HepG2 (cell line): Measurements from ENCODE around the gene BRCA1. TPM values are rescaled to one million over a fixed set of nuclear protein-coding genes. Genes with fewer than 3 reads are reported as not detected.
A peak's percentile ranks its signal among the peaks of the same experiment; 100 is the strongest.

Experiments used
- ELF3 ChIP-seq: IDR thresholded peaks from 2 replicates; pipeline ENCODE4 v1.6.1; 2016; ENCODE audit warnings: missing genetic modification reagents, missing compliant biosample characterization
- GMEB2 ChIP-seq: IDR thresholded peaks from 2 replicates; pipeline ENCODE4 v1.6.1; 2016; ENCODE audit warnings: missing biosample characterization, missing genetic modification reagents, low read depth
- KLF12 ChIP-seq: sonication (generic); formaldehyde crosslinking; IDR thresholded peaks from 2 replicates; pipeline ENCODE4 v1.4.0; 2020; ENCODE audit warnings: missing genetic modification reagents, borderline replicate concordance
- KMT2B ChIP-seq: IDR thresholded peaks from 2 replicates; pipeline ENCODE4 v1.6.1; 2016; ENCODE audit warnings: missing genetic modification reagents, missing compliant biosample characterization
- MAFF ChIP-seq: IDR thresholded peaks from 2 replicates; pipeline ENCODE4 v1.6.1; 2011; ENCODE audit warnings: low read depth, low read length, improper control_type of control experiment
- MBNL3 ChIP-seq: fragments of 250-450 bp; sonication (Bioruptor Pico); conservative IDR thresholded peaks from 2 replicates; pipeline ENCODE4 v1.8.0; 2022; ENCODE audit warnings: mild to moderate bottlenecking, inconsistent platforms
- NCOA5 ChIP-seq: sonication (generic); formaldehyde crosslinking; IDR thresholded peaks from 2 replicates; pipeline ENCODE4 v1.4.0; 2020; ENCODE audit warnings: missing genetic modification reagents
- NCOR1 ChIP-seq: fragments of 200-600 bp; sonication (generic); IDR thresholded peaks from 2 replicates; pipeline ENCODE4 v1.7.0; 2017; ENCODE audit warnings: antibody characterized with exemption, low read length, borderline replicate concordance
- POGK ChIP-seq: sonication (generic); formaldehyde crosslinking; conservative IDR thresholded peaks from 2 replicates; pipeline ENCODE4 v1.8.0; 2022; ENCODE audit warnings: mild to moderate bottlenecking, moderate library complexity, missing genetic modification reagents
- SAFB2 ChIP-seq: sonication (generic); formaldehyde crosslinking; IDR thresholded peaks from 2 replicates; pipeline ENCODE4 v1.5.1; 2020; ENCODE audit warnings: missing genetic modification reagents, low read depth, mild to moderate bottlenecking, borderline replicate concordance
- SIX4 ChIP-seq: sonication (generic); formaldehyde crosslinking; IDR thresholded peaks from 2 replicates; pipeline ENCODE4 v1.4.0; 2020; ENCODE audit warnings: missing genetic modification reagents
- SUZ12 ChIP-seq: fragments of 150-350 bp; IDR thresholded peaks from 2 replicates; pipeline ENCODE4 v1.6.1; 2014; ENCODE audit warnings: low read depth, low read length
- TFAP4 ChIP-seq: sonication (generic); IDR thresholded peaks from 2 replicates; pipeline ENCODE4 v1.6.1; 2016; ENCODE audit warnings: low read depth, borderline replicate concordance
- ZBTB33 ChIP-seq: sonication (generic); formaldehyde crosslinking; IDR thresholded peaks from 2 replicates; pipeline ENCODE4 v1.4.0; 2020; ENCODE audit warnings: missing genetic modification reagents
- ZBTB49 ChIP-seq: sonication (generic); formaldehyde crosslinking; IDR thresholded peaks from 2 replicates; pipeline ENCODE4 v1.4.0; 2020; ENCODE audit warnings: missing genetic modification reagents, borderline replicate concordance
- ZC3H13 ChIP-seq: sonication (generic); formaldehyde crosslinking; IDR thresholded peaks from 2 replicates; pipeline ENCODE4 v1.8.1; 2023; ENCODE audit warnings: mild to moderate bottlenecking, missing genetic modification reagents, moderate library complexity
- ZNF629 ChIP-seq: sonication (generic); formaldehyde crosslinking; conservative IDR thresholded peaks from 2 replicates; pipeline ENCODE4 v1.5.0; 2020; ENCODE audit warnings: missing genetic modification reagents
- ZNF773 ChIP-seq: sonication (generic); formaldehyde crosslinking; IDR thresholded peaks from 2 replicates; pipeline ENCODE4 v1.4.0; 2020; ENCODE audit warnings: missing genetic modification reagents, borderline replicate concordance
- polyA plus RNA-seq, 8 experiments: library from polyadenylated mRNA; depleted of rRNA in 3 of 8; stranded (reverse) in 7 of 8; unstranded in 1 of 8; fragments of >200 nt; fragmentation: Illumina TruSeq in 4 of 8; extraction: Trizol in 4 of 8; gene quantifications; 2 replicates each; pipeline versions ENCODE4 v1.2.1 to v1.2.3, GENCODE V29; 2011 to 2016; ENCODE audit warnings: low read depth in 4 of 8, missing spikeins in 1 of 8, mixed read lengths in 1 of 8; ENCODE audit not compliant: insufficient read depth in 1 of 8
- total RNA-seq, 5 experiments: library from RNA; depleted of rRNA; stranded (reverse); fragments of >200 nt; fragmentation: Illumina TruSeq; extraction: Trizol; gene quantifications; 2 replicates each; pipeline ENCODE4 v1.2.3, GENCODE V29; 2016; ENCODE audit warnings: low read depth in 1 of 5
- TF ChIP-seq, protein P1 (sequence below): sonication (generic); formaldehyde crosslinking; IDR thresholded peaks from 2 replicates; pipeline ENCODE4 v1.5.1; 2020; ENCODE audit warnings: missing genetic modification reagents, mild to moderate bottlenecking, borderline replicate concordance

The BRCA1 gene
- total and polyA plus RNA-seq, 2 of the 13 experiments (the other 11 are each of a cell fraction or from before 2014, with no cell fraction given), result 13.3 to 37.5 TPM

DNA sequence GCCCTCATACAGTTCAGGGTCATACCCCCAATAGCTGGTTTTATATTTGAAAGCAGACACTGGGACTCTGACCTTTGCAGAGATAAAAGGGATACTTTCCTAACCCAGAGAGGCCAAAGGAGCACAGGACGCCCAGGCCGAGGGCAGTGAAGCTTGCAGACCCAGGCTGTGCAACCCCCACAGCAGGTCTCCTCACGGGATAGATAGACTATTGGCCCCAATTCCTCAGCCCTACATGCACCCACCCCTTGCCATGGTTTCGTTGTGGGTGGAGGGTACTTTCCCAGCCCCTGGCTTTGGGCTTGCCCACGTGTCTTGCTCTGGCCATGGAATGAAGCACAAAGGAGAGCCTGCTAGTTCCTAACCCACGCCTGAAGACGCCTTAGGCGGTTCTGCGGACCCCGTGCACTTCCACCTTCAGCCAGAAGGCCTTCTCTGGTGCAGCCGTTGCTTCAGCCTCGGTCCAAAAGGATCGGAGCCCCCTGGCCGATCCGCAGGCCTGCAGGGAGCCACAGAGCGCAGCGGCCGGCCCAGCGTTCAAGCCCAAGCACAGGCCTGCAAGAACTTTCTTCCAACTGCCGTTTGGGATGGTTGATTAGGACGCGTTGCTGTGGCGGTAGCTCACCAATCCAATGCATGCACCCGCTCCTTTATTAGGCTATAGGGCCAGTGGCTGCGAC, 9.8 kb upstream of the BRCA1 start (continued):
- TF ChIP-seq ZBTB49 (CRISPR knock-in tag) (no peak), POGK (CRISPR knock-in tag) (no peak; the same call in 1 of the 2 replicates), KMT2B (CRISPR knock-in tag) (no peak), ZNF773 (no peak), SAFB2 (CRISPR knock-in tag) (no peak), NCOR1 (peak; percentile 96), SIX4 (CRISPR knock-in tag) (peak; percentile 87), MAFF (no peak), ELF3 (CRISPR knock-in tag) (peak; percentile 52), ZC3H13 (no peak), SUZ12 (no peak), ZNF629 (no peak), GMEB2 (CRISPR knock-in tag) (no peak), TFAP4 (no peak), NCOA5 (CRISPR knock-in tag) (no peak), ZBTB33 (CRISPR knock-in tag) (no peak; the same call in 1 of the 2 replicates), KLF12 (no peak), MBNL3 (CRISPR knock-in tag) (no peak)
- TF ChIP-seq, protein P1, sequence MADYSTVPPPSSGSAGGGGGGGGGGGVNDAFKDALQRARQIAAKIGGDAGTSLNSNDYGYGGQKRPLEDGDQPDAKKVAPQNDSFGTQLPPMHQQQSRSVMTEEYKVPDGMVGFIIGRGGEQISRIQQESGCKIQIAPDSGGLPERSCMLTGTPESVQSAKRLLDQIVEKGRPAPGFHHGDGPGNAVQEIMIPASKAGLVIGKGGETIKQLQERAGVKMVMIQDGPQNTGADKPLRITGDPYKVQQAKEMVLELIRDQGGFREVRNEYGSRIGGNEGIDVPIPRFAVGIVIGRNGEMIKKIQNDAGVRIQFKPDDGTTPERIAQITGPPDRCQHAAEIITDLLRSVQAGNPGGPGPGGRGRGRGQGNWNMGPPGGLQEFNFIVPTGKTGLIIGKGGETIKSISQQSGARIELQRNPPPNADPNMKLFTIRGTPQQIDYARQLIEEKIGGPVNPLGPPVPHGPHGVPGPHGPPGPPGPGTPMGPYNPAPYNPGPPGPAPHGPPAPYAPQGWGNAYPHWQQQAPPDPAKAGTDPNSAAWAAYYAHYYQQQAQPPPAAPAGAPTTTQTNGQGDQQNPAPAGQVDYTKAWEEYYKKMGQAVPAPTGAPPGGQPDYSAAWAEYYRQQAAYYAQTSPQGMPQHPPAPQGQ (CRISPR knock-in tag), result no peak
